Measurements from ENCODE around the gene POLDIP2. TPM values are rescaled to one million over a fixed set of nuclear protein-coding genes. Genes with fewer than 3 reads are reported as not detected.

Gene POLDIP2
- total RNA-seq, 1 donor from 2014 or later: 103 TPM

DNA sequence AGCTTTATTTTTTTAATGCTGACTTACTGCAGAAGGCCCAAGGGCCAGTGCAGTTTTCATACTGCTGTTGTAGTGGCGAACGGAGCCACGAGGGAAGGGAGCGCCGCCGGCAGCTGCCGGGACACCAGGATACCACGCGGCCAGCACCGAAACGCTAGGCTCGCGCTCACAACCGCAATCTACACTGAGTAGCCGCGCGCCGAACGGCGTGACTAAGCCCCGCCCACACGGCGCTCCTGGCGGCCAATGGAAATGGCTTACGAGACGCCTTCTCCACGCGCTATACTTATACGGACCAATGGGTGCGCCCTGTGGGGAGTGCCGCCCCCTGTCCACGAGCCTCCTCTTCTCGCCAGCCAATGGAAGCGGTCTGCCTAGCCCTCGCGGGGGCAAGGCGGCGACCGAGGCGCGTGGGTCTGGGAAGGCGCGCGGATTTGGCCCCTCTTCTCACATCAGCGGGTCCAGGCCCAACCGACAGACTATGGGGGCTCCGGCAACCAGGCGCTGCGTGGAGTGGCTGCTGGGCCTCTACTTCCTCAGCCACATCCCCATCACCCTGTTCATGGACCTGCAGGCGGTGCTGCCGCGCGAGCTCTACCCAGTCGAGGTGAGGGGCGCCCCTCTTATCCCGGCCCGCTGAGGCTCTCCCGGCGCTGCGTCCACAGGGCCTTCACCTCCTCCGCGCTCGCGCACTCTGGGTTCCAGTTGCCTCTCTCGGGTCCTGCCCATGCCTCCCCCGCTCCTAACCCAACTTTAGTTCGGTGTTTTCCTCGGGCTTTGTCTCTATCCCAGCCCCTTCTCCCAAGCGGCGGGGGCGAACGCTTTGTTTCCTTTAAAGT, 38.3 kb downstream of the POLDIP2 start, which contains the start of gene TMEM97:
Gene TMEM97 (plus strand): TSS at position 442 of the 839 bp plus-strand sequence. CDS start 40 bp downstream, at position 482.
- peak; percentile 88 for DNase-seq (ENCODE audit: low read depth)
- H3K36me3 ChIP-seq (ENCODE audit: control insufficient read depth, insufficient read depth, low read length): no peaks in the 10 kb centered on the region
- H3K4me3 ChIP-seq (ENCODE audit: low read depth, low read length): peak within 1 kb of the TSS; percentile 58
- TF ChIP-seq, protein P1, sequence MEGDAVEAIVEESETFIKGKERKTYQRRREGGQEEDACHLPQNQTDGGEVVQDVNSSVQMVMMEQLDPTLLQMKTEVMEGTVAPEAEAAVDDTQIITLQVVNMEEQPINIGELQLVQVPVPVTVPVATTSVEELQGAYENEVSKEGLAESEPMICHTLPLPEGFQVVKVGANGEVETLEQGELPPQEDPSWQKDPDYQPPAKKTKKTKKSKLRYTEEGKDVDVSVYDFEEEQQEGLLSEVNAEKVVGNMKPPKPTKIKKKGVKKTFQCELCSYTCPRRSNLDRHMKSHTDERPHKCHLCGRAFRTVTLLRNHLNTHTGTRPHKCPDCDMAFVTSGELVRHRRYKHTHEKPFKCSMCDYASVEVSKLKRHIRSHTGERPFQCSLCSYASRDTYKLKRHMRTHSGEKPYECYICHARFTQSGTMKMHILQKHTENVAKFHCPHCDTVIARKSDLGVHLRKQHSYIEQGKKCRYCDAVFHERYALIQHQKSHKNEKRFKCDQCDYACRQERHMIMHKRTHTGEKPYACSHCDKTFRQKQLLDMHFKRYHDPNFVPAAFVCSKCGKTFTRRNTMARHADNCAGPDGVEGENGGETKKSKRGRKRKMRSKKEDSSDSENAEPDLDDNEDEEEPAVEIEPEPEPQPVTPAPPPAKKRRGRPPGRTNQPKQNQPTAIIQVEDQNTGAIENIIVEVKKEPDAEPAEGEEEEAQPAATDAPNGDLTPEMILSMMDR (IDR thresholded peaks at IDR 0.05; ENCODE audit: insufficient read depth, low read length, poor library complexity, severe bottlenecking): no peak
- H3K27me3 ChIP-seq (ENCODE audit: control insufficient read depth, insufficient read depth, low read length): no peaks in the 10 kb centered on the region

DNA sequence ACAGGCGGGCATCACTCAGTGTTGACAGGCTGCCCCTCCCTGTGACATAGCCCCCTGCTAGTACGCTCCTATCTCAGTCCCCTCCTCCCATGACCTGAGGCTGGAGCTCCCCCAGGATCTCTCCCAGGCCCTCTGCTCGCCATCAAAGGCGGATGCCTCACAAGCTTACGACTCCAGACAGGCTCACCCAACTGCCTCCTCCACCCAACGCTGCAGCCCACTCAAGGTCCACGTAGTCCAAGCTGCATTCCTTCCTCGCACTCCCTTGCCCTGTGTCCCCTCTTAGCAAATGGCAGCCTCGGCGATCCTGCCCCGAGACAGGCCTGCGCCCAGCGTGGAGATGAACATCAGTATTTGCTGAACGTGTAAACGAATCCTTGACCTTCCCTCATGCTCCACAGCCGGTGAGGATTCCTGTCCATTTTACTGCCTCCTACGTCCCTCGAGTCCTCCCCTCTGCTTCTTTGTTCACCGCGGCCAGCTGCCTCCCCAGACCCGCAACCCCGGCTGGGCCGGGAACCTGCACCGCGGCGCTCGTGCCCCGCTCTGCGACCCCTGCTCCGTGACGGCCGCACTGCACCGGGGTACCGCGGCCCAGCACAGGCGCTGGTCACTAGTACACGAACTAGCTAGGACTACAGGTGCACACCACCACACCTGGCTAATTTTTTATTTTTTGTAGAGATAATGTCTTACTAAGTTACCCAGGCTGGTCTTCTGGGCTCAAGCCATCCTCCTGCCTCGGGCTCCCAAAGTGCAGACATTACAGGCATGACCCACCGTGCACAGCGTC, 39.2 kb downstream of the POLDIP2 start:
- no peak for DNase-seq (ENCODE audit: low read depth)
- Histone ChIP-seq H3K4me3 (ENCODE audit: low read depth, low read length) (peak overlapping the region; percentile 58), H3K27me3 (ENCODE audit: control insufficient read depth, insufficient read depth, low read length) (no peaks in the 10 kb centered on the region), H3K36me3 (ENCODE audit: control insufficient read depth, insufficient read depth, low read length) (no peaks in the 10 kb centered on the region)
- TF ChIP-seq, protein P1 (IDR thresholded peaks at IDR 0.05; ENCODE audit: insufficient read depth, low read length, poor library complexity, severe bottlenecking): no peak

- TF ChIP-seq, protein P1 (IDR thresholded peaks at IDR 0.05; ENCODE audit: insufficient read depth, low read length, poor library complexity, severe bottlenecking): no peak
- Histone ChIP-seq H3K27me3 (ENCODE audit: control insufficient read depth, insufficient read depth, low read length) (no peaks in the 10 kb centered on the region), H3K36me3 (ENCODE audit: control insufficient read depth, insufficient read depth, low read length) (no peaks in the 10 kb centered on the region), H3K4me3 (ENCODE audit: low read depth, low read length) (no peak overlapping the region)
- DNase-seq (ENCODE audit: low read depth): no peak
Measured at GRCh38 chr17:28317099-28317965, 40.0 kb downstream of the POLDIP2 start.

DNA sequence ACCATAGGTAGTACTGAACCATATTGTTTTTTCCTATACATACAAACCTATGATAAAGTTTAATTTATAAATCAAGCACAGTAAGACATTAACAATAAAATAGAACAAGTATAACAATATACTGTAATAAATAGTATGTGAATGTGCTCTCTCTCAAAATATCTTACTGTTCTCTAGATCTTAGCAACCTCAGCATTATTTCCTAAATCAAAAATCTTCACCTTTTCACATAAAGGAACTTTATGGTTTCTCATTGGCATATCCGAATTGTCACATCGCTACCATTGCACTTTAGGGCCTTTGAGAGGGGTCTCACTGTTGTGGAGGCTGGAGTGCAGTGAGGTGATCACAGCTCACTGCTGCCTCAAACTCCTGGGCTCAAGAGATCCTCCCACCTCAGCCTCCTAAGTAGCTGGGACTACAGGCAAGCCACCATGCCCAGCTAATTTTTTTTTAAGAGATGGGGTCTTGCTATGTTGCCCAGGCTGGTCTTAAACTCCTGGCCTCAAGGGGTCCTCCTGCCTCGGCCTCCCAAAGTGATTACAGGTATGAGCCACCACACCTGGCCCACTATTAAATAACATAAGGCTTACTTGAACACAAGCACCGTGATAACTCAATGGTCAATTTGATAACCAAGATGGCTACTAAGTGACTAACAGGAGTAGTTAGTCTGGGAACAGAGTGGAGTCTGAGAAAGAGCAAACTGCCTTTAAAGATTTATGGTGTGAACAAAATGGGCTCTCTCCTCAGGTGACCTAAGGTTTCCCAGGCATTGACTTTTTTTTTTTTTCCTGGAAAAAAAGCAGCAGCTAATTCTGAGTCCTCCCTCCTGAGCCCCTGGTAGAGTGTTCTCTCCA, 41.3 kb downstream of the POLDIP2 start:
- TF ChIP-seq, protein P1 (IDR thresholded peaks at IDR 0.05; ENCODE audit: insufficient read depth, low read length, poor library complexity, severe bottlenecking): no peak
- Histone ChIP-seq H3K4me3 (ENCODE audit: low read depth, low read length) (no peak overlapping the region), H3K36me3 (ENCODE audit: control insufficient read depth, insufficient read depth, low read length) (no peaks in the 10 kb centered on the region), H3K27me3 (ENCODE audit: control insufficient read depth, insufficient read depth, low read length) (no peaks in the 10 kb centered on the region)
- DNase-seq (ENCODE audit: low read depth): no peak

DNA sequence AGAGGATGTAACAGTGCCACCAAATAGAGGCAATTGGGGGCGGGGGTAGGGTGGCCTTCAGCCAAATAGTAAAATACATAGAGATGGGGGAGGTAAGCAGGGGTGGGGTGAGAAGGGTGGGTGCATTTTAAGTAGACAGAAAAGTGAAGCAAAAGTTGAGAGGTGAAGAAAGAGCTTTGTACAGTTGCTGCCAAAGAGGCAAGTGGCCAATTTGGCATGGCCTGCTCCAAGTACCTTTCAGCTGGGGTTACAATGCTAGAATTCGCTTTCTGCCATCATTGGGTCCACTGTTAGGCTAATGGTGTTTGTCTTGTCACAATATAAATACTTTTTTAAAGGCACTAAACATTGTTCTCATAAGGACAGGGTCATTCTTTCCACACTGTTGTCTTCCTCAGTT, 43.5 kb downstream of the POLDIP2 start:
- Histone ChIP-seq H3K27me3 (ENCODE audit: control insufficient read depth, insufficient read depth, low read length) (no peaks in the 10 kb centered on the region), H3K4me3 (ENCODE audit: low read depth, low read length) (no peak overlapping the region), H3K36me3 (ENCODE audit: control insufficient read depth, insufficient read depth, low read length) (no peaks in the 10 kb centered on the region)
- DNase-seq (ENCODE audit: low read depth): no peak
- TF ChIP-seq, protein P1 (IDR thresholded peaks at IDR 0.05; ENCODE audit: insufficient read depth, low read length, poor library complexity, severe bottlenecking): no peak

All from kidney epithelial cell (primary cell).